GM10248 (cell line): Measurements from ENCODE around the gene PTPRQ.

Experiments
- CTCF ChIA-PET: fragments of 300-600 bp; sonication (Branson Sonifier 250); formaldehyde crosslinking; extraction: SDS; loops from one replicate; lab custom pipeline; 2021; ENCODE audit warnings: antibody characterized with exemption; lab: Yijun Ruan, JAX
- POLR2A ChIA-PET: fragments of 350-650 bp; sonication (Branson Sonifier 250); formaldehyde crosslinking; extraction: SDS; loops from one replicate; lab custom pipeline; 2020; ENCODE audit warnings: antibody characterized with exemption; lab: Yijun Ruan, JAX
- DNase-seq: peaks from one replicate; pipeline ENCODE4 v3.0.0; 2012; ENCODE audit errors: extremely low spot score
- CTCF ChIP-seq: IDR thresholded peaks from 2 replicates; pipeline ENCODE4 v1.5.1; 2012; ENCODE audit warnings: mild to moderate bottlenecking, low read depth; ENCODE audit errors: extremely low read depth, missing control alignments, control extremely low read depth

PTPRQ gene

GRCh38 chr12:80607361-80608135, 163.5 kb downstream of the PTPRQ start:
- ChIA-PET POLR2A (no interaction called here), CTCF (interaction anchor here (0.6 kb wide), 1 partner anchor 10 kb away, joined by 3 read pairs; no protein-coding TSS in a partner anchor)
- no peak for TF ChIP-seq CTCF
- DNase-seq: no peak

GRCh38 chr12:80617733-80618132, 173.7 kb downstream of the PTPRQ start:
- CTCF ChIA-PET: interaction anchor here (1.4 kb wide), 1 partner anchor 35 kb away, joined by 3 read pairs; no protein-coding TSS in a partner anchor
- no peak for DNase-seq
- TF ChIP-seq CTCF: no peak
- POLR2A ChIA-PET: no interaction called here

- TF ChIP-seq CTCF: no peak
- POLR2A ChIA-PET: no interaction called here
- CTCF ChIA-PET: no interaction called here
- DNase-seq: no peak
Measured at GRCh38 chr12:80620281-80620680, 176.2 kb downstream of the PTPRQ start.

- no peak for TF ChIP-seq CTCF
- ChIA-PET CTCF (interaction anchor here (1.5 kb wide), 1 partner anchor 63 kb away, joined by 4 read pairs; no protein-coding TSS in a partner anchor), POLR2A (no interaction called here)
- DNase-seq: no peak
Measured at GRCh38 chr12:80622271-80622670, 178.2 kb downstream of the PTPRQ start.

- POLR2A ChIA-PET: no interaction called here
- CTCF ChIA-PET: no interaction called here
- no peak for DNase-seq
- TF ChIP-seq CTCF: no peak
Measured at GRCh38 chr12:80625051-80625450, 181.0 kb downstream of the PTPRQ start.

GRCh38 chr12:80625901-80626300, 181.9 kb downstream of the PTPRQ start:
- CTCF ChIA-PET: no interaction called here

More at GRCh38 chr12:80625901-80626300, 181.9 kb downstream of the PTPRQ start:
- TF ChIP-seq CTCF: no peak
- DNase-seq: no peak
- POLR2A ChIA-PET: no interaction called here
